HepG2 (cell line): Measurements from ENCODE around the gene DPAGT1. TPM values are rescaled to one million over a fixed set of nuclear protein-coding genes. Genes with fewer than 3 reads are reported as not detected.

Experiments
- ATAC-seq: fragments of 200-7000 bp; cut with Tn5 transposase; 3 replicates; pipeline ENCODE4 v1.9.1; 2020; ENCODE audit warnings: mild to moderate bottlenecking, moderate library complexity
- BruUV-seq: library from RNA; stranded (reverse); fragments of 400-500 nt; replicated peaks from 2 replicates; lab custom pipeline; 2021; lab: Mats Ljungman, UMichigan
- CTCF ChIA-PET: fragments of 300-600 bp; formaldehyde crosslinking; extraction: SDS; loops from one replicate; lab custom pipeline; 2021; ENCODE audit warnings: low total read pairs, inconsistent platforms, low intra/inter-chr PET ratio; lab: Yijun Ruan, JAX
- POLR2A ChIA-PET: fragments of 350-600 bp; sonication (Branson Sonifier 250); formaldehyde crosslinking; loops from one replicate; lab custom pipeline; 2020; ENCODE audit warnings: antibody characterized with exemption, inconsistent platforms; lab: Yijun Ruan, JAX
- DNase-seq: peaks from one replicate; pipeline ENCODE4 v3.0.0-alpha.2; 2015; ENCODE audit warnings: low spot score
- FAIRE-seq: peaks from 3 replicates; lab custom pipeline; 2011; peaks lifted over from hg19 to GRCh38; lab: Jason Lieb, UNC
- H2AFZ ChIP-seq: one replicate; pipeline ENCODE4 v1.6.1; 2011; ENCODE audit warnings: low read length, inconsistent platforms
- H3K27ac ChIP-seq: fragments of 300-600 bp; 3 replicates; pipeline ENCODE4 v1.8.0; 2011; ENCODE audit warnings: mixed run types, mild to moderate bottlenecking, mixed read lengths, low read length, inconsistent platforms; ENCODE audit not compliant: insufficient read depth; ENCODE audit errors: extremely low read length
- H3K27me3 ChIP-seq, 2 experiments: fragments of 200-600 bp in 1 of 2; 2 replicates in 1 of 2; 3 replicates in 1 of 2; pipeline versions ENCODE4 v1.6.0 to v1.8.0; 2011; ENCODE audit warnings: low read length in 2 of 2, mild to moderate bottlenecking in 2 of 2, moderate library complexity in 2 of 2, inconsistent platforms in 1 of 2; ENCODE audit not compliant: insufficient read depth in 2 of 2, control insufficient read depth in 1 of 2
- H3K36me3 ChIP-seq, 2 experiments: fragments of 200-600 bp in 1 of 2; replicated peaks in 1 of 2; 2 replicates in 1 of 2; 3 replicates in 1 of 2; pipeline versions ENCODE4 v1.5.1 to v1.8.0; 2011; ENCODE audit warnings: low read length in 2 of 2, inconsistent platforms in 1 of 2; ENCODE audit not compliant: insufficient read depth in 2 of 2, control insufficient read depth in 1 of 2
- H3K4me1 ChIP-seq: 2 replicates; pipeline ENCODE4 v1.5.1; 2012; ENCODE audit warnings: low read length, inconsistent platforms; ENCODE audit not compliant: insufficient read depth
- H3K4me2 ChIP-seq: 2 replicates; pipeline ENCODE4 v1.6.0; 2011; ENCODE audit warnings: low read depth, low read length, inconsistent platforms
- H3K4me3 ChIP-seq, 3 experiments: fragments of 200-600 bp in 1 of 3; sonication (generic), shearing (Covaris generic) in 1 of 3; replicated peaks in 1 of 3; 2 replicates each; pipeline ENCODE4 v1.5.1; 2011 to 2016; ENCODE audit warnings: low read length in 3 of 3, inconsistent platforms in 2 of 3, low read depth in 2 of 3, mild to moderate bottlenecking in 2 of 3, control low read depth in 1 of 3, mixed read lengths in 1 of 3; ENCODE audit not compliant: insufficient read depth in 1 of 3
- H3K79me2 ChIP-seq: one replicate; pipeline ENCODE4 v1.6.1; 2011; ENCODE audit warnings: low read length, inconsistent platforms; ENCODE audit not compliant: insufficient read depth
- H3K9ac ChIP-seq: 2 replicates; pipeline ENCODE4 v1.6.0; 2011; ENCODE audit warnings: mild to moderate bottlenecking, low read depth, low read length, inconsistent platforms; ENCODE audit not compliant: insufficient read depth
- H3K9me3 ChIP-seq: 2 replicates; pipeline ENCODE4 v1.5.1; 2012; ENCODE audit warnings: mild to moderate bottlenecking, low read length
- H4K20me1 ChIP-seq: 2 replicates; pipeline ENCODE4 v1.6.0; 2011; ENCODE audit warnings: inconsistent platforms, mild to moderate bottlenecking, low read length, moderate library complexity; ENCODE audit not compliant: insufficient read depth
- CREM ChIP-seq, 2 experiments: sonication (generic) in 1 of 2; formaldehyde crosslinking in 1 of 2; IDR thresholded peaks; 2 replicates each; pipeline versions ENCODE4 v1.4.0 to v1.6.1; 2016 to 2020; ENCODE audit warnings: antibody characterized with exemption in 1 of 2, mild to moderate bottlenecking in 1 of 2, missing genetic modification reagents in 1 of 2
- JUNB ChIP-seq: sonication (generic); formaldehyde crosslinking; IDR thresholded peaks from 2 replicates; pipeline ENCODE4 v1.8.0; 2022; ENCODE audit warnings: missing genetic modification reagents, mild to moderate bottlenecking, borderline replicate concordance
- PHB2 ChIP-seq: fragments of 450-650 bp; IDR thresholded peaks from 2 replicates; pipeline ENCODE4 v1.6.1; 2018; ENCODE audit not compliant: partially characterized antibody
- YY1 ChIP-seq: IDR thresholded peaks from 2 replicates; pipeline ENCODE4 v1.6.1; 2011; ENCODE audit warnings: low read length, low read depth, moderate library complexity, mild to moderate bottlenecking; ENCODE audit not compliant: insufficient read depth, insufficient replicate concordance
- ZMYM4 ChIP-seq: sonication (generic); formaldehyde crosslinking; IDR thresholded peaks from 2 replicates; pipeline ENCODE4 v1.8.1; 2023; ENCODE audit warnings: mild to moderate bottlenecking, missing genetic modification reagents
- ZNF3 ChIP-seq: IDR thresholded peaks from 2 replicates; pipeline ENCODE4 v1.7.0; 2017; ENCODE audit warnings: inconsistent platforms
- ZNF350 ChIP-seq: sonication (generic); formaldehyde crosslinking; IDR thresholded peaks from 2 replicates; pipeline ENCODE4 v1.4.0; 2020; ENCODE audit warnings: mild to moderate bottlenecking, low read depth, missing genetic modification reagents, borderline replicate concordance
- ZNF503 ChIP-seq: sonication (generic); formaldehyde crosslinking; IDR thresholded peaks from 2 replicates; pipeline ENCODE4 v1.4.0; 2020; ENCODE audit warnings: missing genetic modification reagents
- ZNF768 ChIP-seq: sonication (generic); formaldehyde crosslinking; IDR thresholded peaks from 2 replicates; pipeline ENCODE4 v1.4.0; 2020; ENCODE audit warnings: missing genetic modification reagents
- WGBS: methylation state at CpG from one replicate; pipeline ENCODE4 v1.1.6; 2017; ENCODE audit warnings: low lambda C conversion rate; 5-methylcytosine and 5-hydroxymethylcytosine counted together
- in situ Hi-C: cut with HindIII; loops from 2 replicates; pipeline ENCODE4 v1.10.0; 2017; ENCODE audit warnings: low pct_unique_long_range_greater_than_20kb; ENCODE audit not compliant: extremely low pct_ligation_motif_present
- intact Hi-C: fragments of 100-400 bp; cut with micrococcal nuclease; formaldehyde crosslinking; loops from one replicate; pipeline ENCODE4 v1.10.0; 2022; ENCODE audit not compliant: unreplicated experiment
- polyA plus RNA-seq, 8 experiments: library from polyadenylated mRNA; depleted of rRNA in 3 of 8; stranded (reverse) in 7 of 8; unstranded in 1 of 8; fragments of >200 nt; fragmentation: Illumina TruSeq in 4 of 8; extraction: Trizol in 4 of 8; gene quantifications; 2 replicates each; pipeline versions ENCODE4 v1.2.1 to v1.2.3, GENCODE V29; 2011 to 2016; ENCODE audit warnings: low read depth in 4 of 8, missing spikeins in 1 of 8, mixed read lengths in 1 of 8; ENCODE audit not compliant: insufficient read depth in 1 of 8
- total RNA-seq, 5 experiments: library from RNA; depleted of rRNA; stranded (reverse); fragments of >200 nt; fragmentation: Illumina TruSeq; extraction: Trizol; gene quantifications; 2 replicates each; pipeline ENCODE4 v1.2.3, GENCODE V29; 2016; ENCODE audit warnings: low read depth in 1 of 5
- TF ChIP-seq, protein P1 (sequence below): sonication (generic); formaldehyde crosslinking; IDR thresholded peaks from 2 replicates; pipeline ENCODE4 v1.5.1; 2020; ENCODE audit warnings: mild to moderate bottlenecking, missing genetic modification reagents, moderate library complexity

Gene DPAGT1
- total and polyA plus RNA-seq, 2 of the 13 experiments (the other 11 are each of a cell fraction or from before 2014, with no cell fraction given), result 37.6 to 70.7 TPM

DNA sequence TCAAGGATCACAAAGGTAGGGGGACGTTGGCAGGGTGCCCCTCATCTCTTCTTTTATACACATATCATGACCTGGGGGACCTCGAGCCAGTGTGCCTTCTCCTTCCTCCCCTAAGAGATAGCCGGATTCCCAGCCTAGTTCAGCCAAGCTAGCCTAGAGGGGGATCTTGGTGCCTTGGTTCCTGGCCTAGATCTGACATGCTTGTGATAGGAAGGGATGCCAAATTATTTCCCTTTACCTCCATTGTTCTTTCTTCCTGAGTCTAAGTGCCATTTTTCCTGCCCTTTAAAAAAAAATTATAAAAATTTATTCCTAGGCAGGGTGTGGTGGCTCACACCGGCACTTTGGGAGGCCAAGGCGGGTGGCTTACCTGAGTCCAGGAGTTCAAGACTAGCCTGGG is 12.7 kb upstream of the DPAGT1 start:
- Histone ChIP-seq H3K4me3 (no peak overlapping the region), H3K27ac (no peak overlapping the region), H3K9ac (no peak overlapping the region), H3K4me2 (no peak overlapping the region), H3K27me3 (no peaks in the 10 kb centered on the region), H4K20me1 (no peaks in the 10 kb centered on the region), H3K9me3 (no peaks in the 10 kb centered on the region), H3K4me1 (peaks cover 7% of the 10 kb centered on the region), H3K79me2 (no peaks in the 10 kb centered on the region), H2AFZ (no peak overlapping the region), H3K36me3 (peaks cover 14 to 34% of the 10 kb centered on the region in 2 experiments)
- 100% methylated on average over 5 of the region's 5 CpGs for WGBS
- ChIA-PET CTCF (no interaction called here), POLR2A (no interaction called here)
- no peak for TF ChIP-seq ZNF768 (CRISPR knock-in tag)
- no peak for TF ChIP-seq ZNF3 (CRISPR knock-in tag)
- TF ChIP-seq ZMYM4, result no peak
- TF ChIP-seq YY1, result no peak
- TF ChIP-seq ZNF350 (CRISPR knock-in tag), result no peak
- TF ChIP-seq PHB2, result no peak
- no peak for TF ChIP-seq JUNB
- TF ChIP-seq, protein P1, sequence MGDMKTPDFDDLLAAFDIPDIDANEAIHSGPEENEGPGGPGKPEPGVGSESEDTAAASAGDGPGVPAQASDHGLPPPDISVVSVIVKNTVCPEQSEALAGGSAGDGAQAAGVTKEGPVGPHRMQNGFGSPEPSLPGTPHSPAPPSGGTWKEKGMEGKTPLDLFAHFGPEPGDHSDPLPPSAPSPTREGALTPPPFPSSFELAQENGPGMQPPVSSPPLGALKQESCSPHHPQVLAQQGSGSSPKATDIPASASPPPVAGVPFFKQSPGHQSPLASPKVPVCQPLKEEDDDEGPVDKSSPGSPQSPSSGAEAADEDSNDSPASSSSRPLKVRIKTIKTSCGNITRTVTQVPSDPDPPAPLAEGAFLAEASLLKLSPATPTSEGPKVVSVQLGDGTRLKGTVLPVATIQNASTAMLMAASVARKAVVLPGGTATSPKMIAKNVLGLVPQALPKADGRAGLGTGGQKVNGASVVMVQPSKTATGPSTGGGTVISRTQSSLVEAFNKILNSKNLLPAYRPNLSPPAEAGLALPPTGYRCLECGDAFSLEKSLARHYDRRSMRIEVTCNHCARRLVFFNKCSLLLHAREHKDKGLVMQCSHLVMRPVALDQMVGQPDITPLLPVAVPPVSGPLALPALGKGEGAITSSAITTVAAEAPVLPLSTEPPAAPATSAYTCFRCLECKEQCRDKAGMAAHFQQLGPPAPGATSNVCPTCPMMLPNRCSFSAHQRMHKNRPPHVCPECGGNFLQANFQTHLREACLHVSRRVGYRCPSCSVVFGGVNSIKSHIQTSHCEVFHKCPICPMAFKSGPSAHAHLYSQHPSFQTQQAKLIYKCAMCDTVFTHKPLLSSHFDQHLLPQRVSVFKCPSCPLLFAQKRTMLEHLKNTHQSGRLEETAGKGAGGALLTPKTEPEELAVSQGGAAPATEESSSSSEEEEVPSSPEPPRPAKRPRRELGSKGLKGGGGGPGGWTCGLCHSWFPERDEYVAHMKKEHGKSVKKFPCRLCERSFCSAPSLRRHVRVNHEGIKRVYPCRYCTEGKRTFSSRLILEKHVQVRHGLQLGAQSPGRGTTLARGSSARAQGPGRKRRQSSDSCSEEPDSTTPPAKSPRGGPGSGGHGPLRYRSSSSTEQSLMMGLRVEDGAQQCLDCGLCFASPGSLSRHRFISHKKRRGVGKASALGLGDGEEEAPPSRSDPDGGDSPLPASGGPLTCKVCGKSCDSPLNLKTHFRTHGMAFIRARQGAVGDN (CRISPR knock-in tag), result no peak
- no peak for TF ChIP-seq ZNF503
- no peak for TF ChIP-seq CREM (IDR thresholded peaks at IDR 0.05)
- TF ChIP-seq CREM (CRISPR knock-in tag; IDR thresholded peaks at IDR 0.05), result no peak
- DNase-seq, result no peak
- intact Hi-C loops, result no loop called here
- BruUV-seq, result no TSS peak
- in situ Hi-C loops, result no loop called here
- no peak for ATAC-seq
- no peak for FAIRE-seq
